Measurements from ENCODE around the gene RBFOX2.
A peak's percentile ranks its signal among the peaks of the same experiment; 100 is the strongest.
"Not testable (repeated sequence)": the region's sequence is repeated elsewhere in the genome, so short reads cannot be mapped to it uniquely, and the experiment has no call there.

The RBFOX2 gene

DNA sequence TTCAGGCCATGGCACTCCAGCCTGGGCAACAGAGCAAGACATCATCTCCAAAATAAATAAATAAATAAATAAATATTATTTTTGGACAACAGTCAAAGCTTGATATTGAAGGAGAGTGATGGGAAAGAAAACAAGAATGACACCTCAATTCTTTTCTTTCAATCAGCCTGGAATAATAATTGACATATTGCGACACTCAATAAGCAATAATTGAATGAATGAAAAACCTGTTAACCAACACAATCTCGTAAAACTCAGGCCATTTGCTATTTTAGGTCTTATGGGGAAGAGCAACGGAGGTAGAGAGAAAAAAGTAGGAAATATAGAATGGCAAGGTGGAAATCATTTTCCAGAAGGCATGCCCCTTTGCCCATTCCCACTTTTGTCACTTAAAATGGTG, 10.5 kb upstream of the RBFOX2 start:
- no peak for FAIRE-seq

DNA sequence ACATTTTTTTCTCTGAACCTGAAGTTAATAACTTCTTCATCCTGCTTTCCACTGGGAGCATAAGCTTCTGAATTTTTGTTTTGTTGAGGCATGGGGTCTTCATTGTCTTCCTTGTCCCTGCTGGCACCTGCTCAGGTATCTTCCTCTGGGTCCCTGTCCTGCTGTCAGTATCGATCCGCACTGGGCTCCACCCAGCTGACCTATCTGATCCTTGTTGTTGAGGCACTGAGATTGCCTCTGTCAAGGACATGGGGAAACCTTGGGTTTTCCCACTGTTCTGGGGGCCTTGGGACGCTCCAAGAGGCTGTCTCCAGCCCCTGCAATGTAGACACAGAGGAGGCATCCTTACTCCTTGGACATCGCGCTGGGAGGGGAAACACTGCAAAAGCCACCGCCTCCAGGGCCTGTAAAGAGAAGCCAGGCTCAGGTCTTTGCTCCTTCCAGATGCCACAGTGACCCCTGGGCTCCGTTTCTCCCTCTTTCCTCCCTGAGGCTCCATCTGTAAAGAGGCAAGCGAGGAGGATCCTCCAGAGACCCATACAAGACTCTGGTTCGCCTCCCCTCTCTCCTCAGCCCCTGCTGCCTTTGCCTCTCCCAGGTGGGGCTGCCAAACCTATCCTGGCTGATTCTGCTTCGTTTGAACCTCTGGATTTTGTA, 8.6 kb upstream of the RBFOX2 start:
- FAIRE-seq = no peak

DNA sequence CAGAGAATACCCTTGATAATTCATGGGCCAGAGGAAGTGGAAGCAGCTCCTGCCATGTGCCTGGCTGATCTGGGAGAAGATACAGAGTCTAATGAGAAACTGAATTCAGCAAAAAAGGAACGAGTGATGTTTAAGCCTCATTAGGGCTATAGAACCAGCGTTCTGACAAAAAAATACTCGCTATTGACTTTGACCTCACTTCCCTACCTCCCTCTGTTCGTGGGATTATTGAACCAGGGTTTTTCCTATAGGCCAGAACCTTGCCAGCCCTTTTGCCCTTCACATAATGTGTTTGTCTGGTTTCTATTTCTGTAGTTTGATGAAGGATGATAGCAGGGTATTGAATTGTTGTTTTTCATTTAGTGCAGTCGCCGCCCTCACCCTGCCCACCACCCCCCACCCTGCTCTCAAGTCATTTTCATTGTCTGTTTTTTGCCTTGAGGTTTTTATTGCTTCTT, 7.6 kb upstream of the RBFOX2 start:
- FAIRE-seq = no peak

DNA sequence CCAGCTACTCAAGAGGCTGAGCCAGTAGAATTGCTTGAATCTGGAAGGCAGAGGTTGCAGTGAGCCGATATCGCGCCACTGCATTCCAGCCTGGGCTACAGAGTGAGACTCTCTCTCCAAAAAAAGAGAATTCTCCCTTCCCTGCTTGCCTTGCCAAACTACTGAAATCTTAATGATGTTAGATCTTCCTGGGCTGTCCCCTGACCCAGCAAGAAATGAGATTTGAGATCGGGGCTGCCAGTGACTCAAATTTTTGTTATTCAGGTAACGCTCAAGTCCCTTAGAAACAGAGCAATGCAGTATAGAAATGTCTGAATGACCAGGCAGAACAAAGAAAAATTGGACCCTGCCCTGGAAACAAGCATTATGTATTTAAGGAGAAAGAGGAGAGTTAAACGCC, 4.0 kb upstream of the RBFOX2 start:
- FAIRE-seq = no peak

DNA sequence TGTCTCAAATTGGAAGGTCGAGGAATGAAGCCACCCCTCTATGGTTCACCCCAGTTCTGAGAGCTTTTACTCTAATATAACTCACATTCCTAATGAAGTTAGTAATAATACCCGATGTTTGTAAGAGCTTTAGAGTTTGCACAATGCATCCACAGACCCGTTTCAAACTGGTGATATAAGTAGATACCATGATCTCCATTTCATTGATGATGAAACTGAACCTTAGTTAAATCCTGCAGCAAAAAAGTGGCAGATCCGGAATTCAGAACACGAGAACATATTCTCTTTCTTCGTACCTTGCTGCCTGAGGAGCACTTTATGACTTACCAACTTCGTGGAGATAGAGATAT, 757 bp upstream of the RBFOX2 start:
- FAIRE-seq = no peak

DNA sequence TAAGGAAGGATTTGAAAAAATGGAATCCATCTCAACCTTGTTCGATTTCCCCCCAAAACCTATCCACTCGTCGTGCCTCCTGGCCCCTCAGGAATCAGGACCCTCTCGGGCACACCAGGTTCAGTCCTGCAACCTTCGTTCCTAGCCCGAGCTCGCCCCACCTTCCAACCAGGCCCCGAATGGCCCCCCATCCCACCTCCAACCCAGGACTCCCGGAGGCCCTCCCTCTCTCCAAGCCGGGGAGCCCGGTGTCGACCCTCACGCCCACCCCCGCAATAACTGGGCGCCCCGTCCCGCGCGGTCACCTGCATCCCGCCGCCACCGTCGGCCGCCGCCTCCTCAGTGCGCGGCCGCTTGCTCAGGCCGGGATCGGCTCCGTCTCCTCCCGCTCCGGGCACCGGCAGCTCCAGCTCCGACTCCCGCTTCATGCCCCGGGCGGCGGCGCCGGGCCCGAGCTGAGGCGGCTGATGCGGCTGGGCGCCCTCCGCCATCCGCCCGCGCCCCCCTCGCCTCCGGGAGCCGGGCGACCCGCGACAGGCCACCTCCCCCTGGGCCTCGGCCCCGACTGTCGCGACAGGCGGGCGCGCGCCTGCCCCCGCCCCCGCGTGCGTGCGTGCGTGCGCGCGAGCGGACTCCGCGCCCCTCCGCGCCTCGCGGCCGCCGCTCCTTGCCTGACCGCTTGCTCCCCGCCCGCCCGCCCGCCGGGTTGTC, 534 bp downstream of the RBFOX2 start:
- FAIRE-seq = no peak

DNA sequence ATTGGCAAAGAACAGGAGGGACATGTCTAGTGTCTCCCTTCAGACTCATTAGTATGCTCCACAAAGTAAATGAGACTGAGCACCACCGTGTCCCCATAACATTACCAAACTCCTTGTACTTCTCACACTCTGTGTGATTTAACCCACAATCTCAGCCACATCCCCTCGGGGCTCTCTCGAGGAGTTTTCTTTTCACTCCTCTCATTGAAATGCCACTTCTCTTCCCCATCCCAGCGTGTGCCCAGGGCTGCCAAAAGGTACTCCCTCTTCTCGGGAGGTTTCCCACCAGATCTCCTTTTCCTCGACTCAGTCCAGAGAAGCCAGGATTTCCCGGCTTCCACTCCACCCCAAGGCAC, 1.1 kb downstream of the RBFOX2 start:
- no peak for FAIRE-seq

DNA sequence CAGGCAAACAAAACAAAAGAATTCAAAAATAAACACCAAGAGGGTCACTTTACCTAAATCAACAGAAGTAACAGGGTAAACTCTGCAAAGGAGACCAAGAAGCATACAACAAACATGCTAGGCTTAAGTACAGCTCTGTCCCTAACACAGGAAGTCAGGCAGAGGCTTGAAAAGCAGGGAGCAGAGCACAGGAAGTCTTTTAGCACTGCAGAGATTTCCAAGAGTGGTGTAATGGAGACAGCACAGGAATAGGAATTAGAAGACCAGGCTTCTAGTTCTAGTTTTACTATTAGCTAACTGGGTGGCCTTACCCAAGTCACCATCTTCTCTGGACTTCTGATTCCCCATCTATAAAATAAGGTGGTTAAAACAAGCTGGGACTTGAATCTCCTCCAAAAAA, 1.9 kb downstream of the RBFOX2 start:
- no peak for FAIRE-seq

DNA sequence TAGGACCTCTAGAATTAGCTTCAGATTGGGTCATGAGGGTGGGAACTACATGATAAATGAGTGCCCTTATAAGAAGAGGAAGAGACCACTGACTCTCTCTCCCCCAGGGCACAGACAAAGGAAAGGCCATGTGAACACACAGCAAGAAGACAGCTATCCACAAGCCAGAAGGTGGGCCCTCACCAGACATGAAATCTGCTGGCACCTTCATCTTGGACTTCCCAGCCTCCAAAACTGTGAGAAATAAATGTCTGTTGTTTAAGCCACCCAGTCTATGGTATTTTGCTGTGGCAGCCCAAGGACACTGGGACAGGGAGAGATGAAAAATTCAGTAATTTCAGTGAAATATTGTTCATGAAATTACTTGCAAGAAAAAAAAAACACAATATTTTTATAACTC, 5.9 kb downstream of the RBFOX2 start:
- FAIRE-seq = no peak

DNA sequence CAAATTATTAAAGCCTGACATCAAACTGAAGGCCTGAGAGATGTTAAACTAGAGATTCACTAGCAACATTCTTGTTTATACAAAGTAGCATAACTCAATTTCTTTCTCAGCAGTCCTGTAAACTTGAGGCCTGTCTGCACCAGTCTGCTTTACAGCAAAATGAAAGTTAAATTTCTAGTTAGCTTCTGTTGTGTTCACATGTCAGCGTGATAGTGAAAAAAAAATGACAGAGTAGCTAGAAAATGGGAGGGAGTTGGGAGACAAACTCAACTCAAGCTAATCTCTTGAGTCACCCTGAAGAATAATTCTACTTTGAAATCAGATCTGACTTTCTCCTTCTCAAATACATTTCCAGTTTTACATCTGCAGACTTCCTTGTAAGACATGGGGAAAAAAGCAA, 6.5 kb downstream of the RBFOX2 start:
- FAIRE-seq = peak; percentile 58

DNA sequence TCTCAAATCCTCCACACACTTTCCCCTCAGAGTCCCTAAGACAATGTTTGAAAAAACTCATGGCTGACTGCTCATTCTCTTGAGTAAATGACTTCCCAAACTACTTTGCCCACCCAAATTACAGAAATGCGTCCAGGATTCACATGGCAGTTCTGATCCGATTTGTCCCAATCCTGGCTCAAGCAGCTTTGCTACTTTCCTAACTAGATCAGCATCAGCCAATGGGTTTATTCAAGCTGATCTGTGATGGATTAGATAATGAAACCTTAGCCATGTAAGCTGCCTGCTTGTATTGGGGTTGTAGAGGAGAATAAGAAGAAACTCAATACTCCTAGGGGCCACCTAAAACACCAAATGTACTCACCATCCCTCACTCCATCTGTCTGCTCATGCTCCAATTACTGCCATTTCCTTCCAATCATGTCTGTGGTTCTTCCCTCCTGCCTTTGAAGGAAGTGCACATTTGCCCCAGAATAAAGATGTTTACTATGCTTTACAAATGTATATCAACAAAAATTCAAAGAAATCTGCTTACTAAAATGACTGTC, 6.9 kb downstream of the RBFOX2 start:
- no peak for FAIRE-seq

DNA sequence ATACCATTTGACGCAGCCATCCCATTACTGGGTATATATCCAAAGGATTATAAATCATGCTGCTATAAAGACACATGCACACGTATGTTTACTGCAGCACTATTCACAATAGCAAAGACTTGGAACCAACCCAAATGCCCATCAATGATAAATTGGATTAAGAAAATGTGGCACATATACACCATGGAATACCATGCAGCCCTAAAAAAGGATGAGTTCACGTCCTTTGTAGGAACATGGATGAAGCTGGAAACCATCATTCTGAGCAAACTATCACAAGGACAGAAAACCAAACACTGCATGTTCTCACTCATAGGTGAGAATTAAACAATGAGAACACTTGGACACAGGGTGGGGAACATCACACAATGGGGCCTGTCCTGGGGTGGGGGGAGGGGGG, 7.8 kb downstream of the RBFOX2 start:
- FAIRE-seq = not testable (repeated sequence)

DNA sequence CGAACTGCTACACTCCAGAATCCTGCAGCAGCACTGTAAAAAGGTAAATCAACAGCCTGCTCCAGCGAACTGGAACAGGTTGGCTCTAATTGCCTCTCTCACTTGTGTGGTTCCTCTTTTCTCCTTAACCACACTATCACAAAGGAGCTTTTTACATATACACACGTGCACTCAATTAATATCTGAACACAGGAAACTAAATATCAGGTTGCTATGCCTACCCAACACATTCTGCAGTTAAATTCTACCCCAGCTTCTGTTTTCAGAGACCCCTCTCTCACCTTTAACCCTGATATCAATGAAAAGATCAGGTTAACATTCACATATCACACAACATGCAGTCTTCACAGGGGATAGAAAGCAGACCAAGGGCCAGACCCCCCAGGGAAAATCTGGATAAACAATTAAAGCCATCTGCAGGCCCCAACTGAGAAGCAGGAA, 11.0 kb downstream of the RBFOX2 start:
- FAIRE-seq = peak; percentile 98

DNA sequence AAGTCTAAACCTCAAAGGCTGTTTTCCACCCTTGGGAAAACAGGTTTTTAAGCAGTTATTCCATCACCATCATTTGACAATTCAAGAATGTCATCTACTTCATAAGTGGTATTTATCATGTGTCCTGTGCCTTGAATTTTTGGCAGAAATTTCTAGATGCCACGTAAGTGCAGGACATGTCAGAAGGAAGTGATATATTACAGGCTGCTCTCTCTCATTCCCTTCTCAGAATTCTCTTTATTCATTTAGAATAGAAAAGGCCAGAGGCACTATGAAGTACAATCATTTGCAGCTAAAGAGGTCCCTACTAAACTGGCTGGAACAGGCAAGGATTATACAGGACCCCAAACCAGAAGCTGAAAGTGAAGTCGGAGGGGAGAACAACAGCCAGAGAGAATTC, 11.9 kb downstream of the RBFOX2 start:
- no peak for FAIRE-seq

DNA sequence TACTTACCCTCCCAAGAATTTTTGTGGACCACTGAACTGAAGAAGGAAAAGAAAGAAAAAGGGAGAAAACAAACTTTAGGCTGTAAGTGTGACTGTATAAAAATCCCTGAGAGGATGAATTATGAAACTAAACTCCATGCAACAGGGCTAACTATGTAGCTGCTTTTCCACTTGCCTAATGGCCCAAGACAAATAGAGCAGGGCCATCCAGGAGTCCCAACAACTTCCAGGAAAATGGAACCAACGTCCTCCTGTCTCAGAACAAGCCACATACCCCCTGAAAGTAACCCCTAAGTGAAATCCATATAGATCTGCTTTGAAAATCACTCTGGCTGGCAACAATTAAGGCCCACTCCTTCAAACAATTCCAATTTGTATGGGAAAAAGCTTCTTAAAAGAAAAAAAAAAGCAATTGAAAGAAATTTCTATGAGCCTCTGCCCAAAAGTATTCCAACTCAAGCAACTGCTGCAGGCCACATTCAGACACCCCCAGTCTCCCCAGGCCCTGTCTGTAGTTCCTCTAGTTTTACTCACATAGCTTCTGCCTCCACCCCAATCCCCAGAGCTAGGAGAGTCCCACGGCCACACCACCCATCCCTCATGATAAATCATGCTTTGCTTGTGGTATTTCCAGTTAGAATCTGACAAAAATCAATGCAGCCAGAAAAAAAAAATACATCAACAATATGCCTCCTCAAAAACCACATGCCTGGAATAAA, 12.7 kb downstream of the RBFOX2 start:
- no peak for FAIRE-seq

DNA sequence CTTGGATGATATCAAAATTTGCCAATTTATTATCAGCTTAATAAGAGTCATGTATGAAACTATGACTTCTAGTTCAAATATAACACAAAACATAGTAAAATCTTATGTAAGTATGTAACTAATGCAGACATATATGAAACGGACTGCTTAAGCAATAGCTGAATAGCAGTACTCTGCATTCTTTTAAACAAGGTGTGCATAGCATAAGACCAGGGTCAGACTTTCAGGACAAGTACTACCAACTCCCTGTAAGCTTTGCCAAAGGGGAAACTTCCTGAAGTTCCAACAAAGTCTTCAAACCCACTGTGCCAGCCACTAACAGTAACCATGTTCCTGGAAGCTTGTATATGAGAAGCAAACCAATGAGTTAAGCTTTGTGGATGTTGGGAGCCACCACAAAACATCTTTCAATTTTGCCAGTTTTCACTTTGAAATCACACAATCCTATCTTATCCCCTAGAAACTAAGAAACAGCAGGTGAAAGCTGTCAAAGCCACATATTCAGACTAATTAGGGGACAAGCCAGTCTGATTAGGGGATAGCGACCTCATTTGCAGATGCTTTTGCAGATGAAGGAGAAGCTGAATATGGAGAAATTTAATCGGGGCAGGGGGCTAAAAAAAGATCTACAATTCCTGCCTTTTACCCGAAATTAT, 13.3 kb downstream of the RBFOX2 start:
- FAIRE-seq = no peak

DNA sequence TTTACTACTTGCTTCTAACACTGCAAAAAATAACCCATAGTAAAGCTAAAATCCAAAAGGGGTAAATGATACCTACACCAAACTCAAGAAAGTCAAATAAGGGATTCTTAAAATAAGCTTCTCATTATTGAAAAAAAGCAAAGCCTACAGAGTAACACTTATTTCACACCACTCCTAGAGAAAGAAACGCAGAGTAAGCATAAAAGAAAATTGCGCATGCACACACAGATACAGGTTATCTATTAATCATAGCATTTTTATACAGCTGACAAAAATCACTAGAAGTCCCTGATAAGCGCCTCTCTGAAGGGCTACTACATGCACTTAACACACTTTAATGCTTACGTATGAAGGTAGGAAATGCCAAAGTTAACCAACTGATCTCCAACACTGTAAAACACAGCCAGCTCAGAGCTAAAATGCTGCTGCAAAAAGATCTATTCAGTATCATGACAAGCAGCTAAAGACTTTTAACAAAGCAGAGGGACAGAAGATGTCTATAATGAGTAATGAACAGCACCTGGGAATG, 14.0 kb downstream of the RBFOX2 start:
- FAIRE-seq = peak; percentile 53

DNA sequence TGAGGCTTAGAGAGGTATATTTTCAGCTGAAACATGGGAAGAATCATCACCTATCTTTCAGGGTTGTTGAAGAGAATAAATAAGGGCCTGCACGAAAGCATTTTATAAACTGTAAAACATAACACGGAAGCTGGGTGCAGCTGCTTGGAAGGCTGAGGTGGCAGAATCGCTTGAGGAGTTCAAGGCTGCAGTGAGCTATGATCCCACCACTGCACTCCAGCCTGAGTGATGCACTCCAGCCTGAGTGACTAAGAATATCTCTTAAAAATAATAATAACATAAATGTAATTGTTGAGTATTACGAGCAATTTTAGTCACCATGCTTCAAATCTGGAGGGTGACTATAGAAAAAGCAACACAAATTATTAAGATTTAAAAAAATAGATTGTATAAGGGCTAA, 16.3 kb downstream of the RBFOX2 start:
- FAIRE-seq = no peak

DNA sequence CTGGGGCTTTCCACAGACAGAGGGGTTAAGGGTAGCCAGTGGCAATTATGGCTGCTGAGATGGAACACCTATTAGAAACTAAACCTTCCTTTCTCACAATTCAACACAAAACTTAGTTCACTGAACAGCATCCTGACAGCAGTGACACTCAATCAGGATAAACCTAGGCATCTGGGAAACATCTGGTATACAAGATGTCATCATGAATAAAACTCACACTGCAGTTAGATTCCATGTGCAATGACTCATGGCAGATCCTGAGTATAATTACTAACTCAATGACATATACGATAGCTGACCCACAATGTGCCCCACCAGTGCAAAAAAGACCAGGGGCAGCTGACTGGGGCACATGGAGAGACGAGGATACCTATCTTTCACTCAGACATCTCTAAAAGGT, 17.7 kb downstream of the RBFOX2 start:
- FAIRE-seq = no peak

DNA sequence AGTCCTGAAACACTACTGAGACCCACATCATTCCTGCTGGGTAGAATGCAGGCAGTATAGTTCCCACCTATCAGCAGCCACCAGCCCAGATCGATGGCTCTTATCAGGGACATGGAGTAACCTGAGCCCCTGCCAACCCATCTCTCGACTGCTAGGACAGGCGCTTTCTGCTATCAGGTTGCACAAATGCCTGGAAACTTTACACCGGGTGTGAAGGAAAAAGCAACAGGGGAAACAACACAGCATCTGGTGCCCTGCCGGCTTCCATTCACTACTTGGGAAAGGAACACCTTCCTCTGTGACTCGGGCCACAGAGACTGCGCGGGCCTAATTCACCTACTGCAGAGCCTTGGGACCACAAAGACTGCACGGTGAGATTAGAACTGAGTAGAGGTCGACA, 18.5 kb downstream of the RBFOX2 start:
- FAIRE-seq = no peak

DNA sequence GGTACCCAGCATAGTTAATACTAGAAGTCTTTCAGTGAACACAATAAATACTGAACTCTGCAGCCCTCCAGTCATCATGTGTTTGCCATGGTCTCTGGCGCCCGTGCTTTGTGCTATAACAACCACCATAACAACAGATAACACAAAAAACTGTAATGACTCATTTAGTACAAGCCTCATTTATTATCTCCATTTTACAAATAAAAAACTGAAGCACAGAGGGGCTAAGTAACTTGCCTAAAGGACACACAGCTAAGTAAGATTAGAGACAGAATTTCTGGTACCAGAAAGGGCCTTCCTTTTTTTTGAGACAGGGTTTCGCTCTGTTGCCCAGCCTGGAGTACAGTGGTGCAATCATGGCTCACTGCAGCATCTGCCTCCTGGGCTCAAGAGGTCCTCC, 19.5 kb downstream of the RBFOX2 start:
- peak; percentile 79 for FAIRE-seq

DNA sequence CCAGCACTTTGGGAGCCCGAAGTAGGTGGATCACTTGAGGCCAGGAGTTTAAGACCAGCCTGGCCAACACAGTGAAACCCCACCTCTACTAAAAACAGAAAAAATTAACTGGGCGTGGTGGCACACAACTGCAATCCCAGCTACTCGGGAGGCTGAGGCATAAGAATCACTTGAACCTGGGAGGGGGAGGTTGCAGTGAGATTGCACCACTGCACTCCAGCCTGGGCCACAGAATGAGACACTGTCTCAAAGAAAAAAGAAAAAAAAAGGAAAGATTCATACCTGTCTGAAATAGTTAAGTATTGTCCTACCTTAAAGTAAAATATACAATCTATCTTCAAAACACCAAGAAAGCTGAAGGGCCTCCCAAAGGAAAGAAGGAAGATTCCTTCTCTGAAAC, 20.1 kb downstream of the RBFOX2 start:
- FAIRE-seq = no peak

DNA sequence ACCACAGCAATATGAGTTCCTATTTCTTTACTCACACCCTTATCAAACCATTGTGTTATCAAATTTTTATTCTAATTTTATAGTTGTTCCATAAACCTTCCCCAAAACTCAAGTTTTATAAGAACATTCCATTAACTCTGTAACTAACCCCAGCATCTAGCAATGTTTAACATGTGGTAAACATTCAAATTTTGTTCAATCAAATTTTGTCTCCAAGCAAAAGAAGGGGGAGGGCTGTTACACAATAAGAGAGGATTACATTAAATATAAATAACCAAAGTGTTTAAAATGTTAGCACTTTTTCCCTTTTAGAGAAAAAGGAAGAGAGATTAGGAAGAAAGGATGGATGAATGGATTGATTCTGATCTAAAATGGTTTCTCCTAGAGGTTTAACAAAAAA, 20.5 kb downstream of the RBFOX2 start:
- no peak for FAIRE-seq

Measured in islet of Langerhans (tissue), 1 donor.